ENCODE measurements around the gene SYNC. TPM values are rescaled to one million over a fixed set of nuclear protein-coding genes. Genes with fewer than 3 reads are reported as not detected.
"Not testable (repeated sequence)": the region's sequence is repeated elsewhere in the genome, so short reads cannot be mapped to it uniquely, and the experiment has no call there.

Gene SYNC
- total RNA-seq, 1 donor from 2014 or later = 24.7 TPM

- DNase-seq (ENCODE audit: missing footprints) (no peak), ATAC-seq (no peak)
- intact Hi-C loops (cut with DNase I) = no loop called here
These were observed 50.2 kb downstream of the SYNC start for GRCh38 chr1:32652244-32652962.

DNA sequence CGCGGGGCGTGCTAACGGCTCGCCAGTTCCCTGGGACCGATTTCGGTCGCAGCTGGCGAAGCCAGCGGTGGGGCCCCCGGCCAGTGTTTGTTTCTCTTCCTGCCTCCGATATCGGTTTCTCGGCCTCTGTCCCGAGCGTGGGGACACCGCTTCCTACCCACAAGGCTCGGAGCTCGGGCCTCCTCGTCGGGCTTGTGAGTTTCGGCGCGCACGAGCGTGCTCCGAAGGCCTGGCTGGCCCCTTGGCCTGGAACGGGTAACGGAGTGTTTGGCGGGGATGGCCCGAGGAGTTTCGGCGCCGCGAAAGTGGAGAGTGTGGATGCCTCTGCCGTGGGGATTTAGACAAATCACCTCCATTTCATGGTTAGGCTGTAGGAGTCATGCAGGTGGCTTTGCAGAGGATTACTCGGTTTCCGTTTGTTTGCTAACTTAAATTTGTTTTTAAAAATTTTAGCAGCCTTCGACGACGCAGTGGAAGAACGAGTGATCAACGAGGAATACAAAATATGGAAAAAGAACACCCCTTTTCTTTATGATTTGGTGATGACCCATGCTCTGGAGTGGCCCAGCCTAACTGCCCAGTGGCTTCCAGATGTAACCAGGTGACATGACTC, 51.0 kb downstream of the SYNC start:
- ATAC-seq = peak; percentile 5
- DNase-seq (ENCODE audit: missing footprints) = no peak
- intact Hi-C loops (cut with DNase I) = no loop called here

DNA sequence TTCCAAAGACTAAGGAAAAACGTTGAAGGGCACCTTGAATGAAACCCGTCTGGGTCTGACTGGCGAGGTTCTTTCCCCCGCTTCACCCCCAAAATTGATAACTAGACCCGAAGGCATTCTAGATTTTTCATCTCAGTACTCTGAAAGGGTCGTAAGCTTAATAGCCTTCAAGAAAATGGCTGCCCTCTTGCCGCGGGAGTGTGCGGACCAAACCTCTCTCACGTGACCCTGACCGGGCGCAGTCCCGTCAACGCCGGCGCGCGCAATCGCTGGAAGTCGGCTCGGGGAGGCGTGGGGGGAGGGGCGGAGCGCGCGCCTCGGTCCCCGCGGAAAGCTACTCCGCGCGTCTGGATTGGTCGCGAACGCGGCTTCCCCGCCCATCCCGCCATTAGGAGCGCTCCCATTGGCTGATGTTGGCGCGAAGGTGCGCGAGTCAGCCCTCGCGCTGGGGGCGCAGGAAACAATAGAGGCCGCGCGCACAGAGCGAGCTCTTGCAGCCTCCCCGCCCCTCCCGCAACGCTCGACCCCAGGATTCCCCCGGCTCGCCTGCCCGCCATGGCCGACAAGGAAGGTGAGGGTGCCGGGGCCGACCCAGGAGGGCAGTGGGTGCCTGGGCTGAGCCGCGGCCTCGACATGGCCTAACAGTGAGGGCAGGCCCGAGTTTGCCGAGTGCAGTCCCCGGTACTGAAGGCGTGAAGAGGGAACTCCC, 51.7 kb downstream of the SYNC start, which contains the start of gene RBBP4:
Gene RBBP4 (plus strand): TSS at position 457 of the 709 bp plus-strand sequence. CDS start 99 bp downstream, at position 556.
- intact Hi-C loops (cut with DNase I) = no loop called here
- DNase-seq (ENCODE audit: missing footprints) (peak; percentile 99), ATAC-seq (peak; percentile 97)

DNA sequence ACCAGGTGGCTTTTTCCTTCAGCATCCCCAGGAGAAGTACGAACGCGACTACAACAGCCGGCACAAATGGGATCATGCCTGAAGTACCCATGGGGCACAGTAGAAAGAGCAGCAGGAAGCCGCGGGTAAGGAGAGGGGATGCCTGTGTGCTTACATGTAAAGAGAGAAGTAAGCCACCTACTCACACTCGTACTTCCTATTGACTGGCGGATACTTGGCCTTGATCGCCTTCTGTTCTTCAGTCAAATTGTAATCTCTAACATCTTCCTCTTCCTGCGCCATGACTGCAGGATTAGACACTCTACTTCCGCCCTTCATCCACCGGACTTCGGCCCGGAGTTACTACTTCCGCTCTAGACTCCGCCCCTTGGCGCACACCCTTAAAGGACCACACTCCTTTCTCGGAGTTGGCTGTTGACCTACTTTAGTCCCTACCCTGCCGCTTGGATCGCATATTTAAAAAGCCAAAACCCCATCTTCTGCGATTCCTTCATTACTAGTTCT, 52.3 kb downstream of the SYNC start, which contains the start of gene ZBTB8OS:
Gene ZBTB8OS (minus strand): TSS at position 303 of the 504 bp plus-strand sequence. CDS start 21 bp downstream, at position 282.
- ATAC-seq = peak; percentile 92
- intact Hi-C loops (cut with DNase I) = no loop called here
- DNase-seq (ENCODE audit: missing footprints) = peak; percentile 91

DNA sequence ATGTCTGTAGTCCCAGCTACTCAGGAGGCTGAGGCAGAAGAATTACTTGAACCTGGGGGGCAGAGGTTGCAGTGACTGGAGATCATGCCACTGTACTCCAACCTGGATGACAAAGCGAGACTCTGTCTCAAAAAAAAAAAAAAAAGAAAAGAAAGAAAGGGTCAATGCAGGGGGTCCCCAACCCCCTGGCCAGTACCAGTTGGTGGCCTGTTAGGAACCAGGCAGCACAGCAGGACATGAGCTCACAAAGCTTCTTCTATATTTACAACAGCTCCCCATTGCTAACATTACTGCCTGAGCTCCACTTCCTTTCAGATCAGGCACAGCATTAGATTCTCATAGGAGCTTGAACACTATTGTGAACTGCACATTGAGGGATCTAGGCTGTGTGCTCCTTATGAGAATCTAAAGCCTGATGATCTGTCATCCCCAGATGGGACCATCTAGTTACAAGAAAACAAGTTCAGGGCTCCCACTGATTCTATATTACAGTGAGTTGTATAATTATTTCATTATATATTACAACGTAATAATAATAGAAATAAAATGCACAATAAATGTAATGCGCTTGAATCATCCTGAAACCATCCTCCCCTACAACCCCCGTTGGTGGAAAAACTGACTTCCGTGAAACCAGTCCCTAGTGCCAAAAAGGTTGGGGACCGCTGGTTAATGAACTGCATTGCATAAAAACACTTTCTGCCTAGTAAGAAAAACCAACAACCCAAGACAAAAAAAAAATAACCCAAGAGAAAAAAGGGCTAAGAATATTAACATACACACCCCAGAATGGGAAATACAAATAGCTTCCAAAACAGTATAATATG, 55.0 kb downstream of the SYNC start:
- ATAC-seq = no peak
- intact Hi-C loops (cut with DNase I) = no loop called here
- no peak for DNase-seq (ENCODE audit: missing footprints)

GRCh38 chr1:32644426-32644825, 58.1 kb downstream of the SYNC start:
- intact Hi-C loops (cut with DNase I) = no loop called here
- ATAC-seq (no peak), DNase-seq (ENCODE audit: missing footprints) (no peak)

- intact Hi-C loops (cut with DNase I); DNase-seq (ENCODE audit: missing footprints); ATAC-seq: not testable (repeated sequence)
These were observed 60.2 kb downstream of the SYNC start for GRCh38 chr1:32642292-32642827.

DNA sequence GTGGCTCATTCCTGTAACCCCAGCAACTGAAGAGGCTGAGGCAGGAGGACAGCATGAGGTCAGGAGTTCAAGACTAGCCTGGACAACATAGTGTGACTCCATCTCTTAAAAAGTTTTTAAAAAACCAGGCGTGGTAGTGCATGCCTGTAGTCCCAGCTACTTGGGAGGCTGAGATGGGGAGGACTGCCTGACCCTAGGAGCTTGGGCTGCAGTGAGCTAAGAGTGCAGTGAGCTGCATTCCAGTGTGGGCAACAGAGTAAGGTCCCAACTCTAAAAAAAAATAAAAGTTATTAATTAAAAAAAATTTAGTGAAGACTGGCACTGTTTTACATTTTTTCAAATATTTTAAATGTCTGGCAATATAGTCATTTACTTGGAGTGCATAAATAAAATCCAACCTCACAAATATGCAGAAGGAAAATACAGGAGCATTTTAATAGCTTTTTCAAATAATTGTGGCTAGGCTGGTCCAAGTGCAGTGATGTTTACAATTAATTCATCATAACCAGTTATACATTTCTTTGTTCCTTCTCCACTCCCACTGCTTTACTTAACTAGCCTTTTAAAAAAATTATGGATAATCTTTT, 63.0 kb downstream of the SYNC start:
- ATAC-seq = no peak
- no peak for DNase-seq (ENCODE audit: missing footprints)
- intact Hi-C loops (cut with DNase I) = no loop called here

GRCh38 chr1:32636914-32637645, 65.5 kb downstream of the SYNC start:
- ATAC-seq (no peak), DNase-seq (ENCODE audit: missing footprints) (no peak)
- intact Hi-C loops (cut with DNase I) = no loop called here

DNA sequence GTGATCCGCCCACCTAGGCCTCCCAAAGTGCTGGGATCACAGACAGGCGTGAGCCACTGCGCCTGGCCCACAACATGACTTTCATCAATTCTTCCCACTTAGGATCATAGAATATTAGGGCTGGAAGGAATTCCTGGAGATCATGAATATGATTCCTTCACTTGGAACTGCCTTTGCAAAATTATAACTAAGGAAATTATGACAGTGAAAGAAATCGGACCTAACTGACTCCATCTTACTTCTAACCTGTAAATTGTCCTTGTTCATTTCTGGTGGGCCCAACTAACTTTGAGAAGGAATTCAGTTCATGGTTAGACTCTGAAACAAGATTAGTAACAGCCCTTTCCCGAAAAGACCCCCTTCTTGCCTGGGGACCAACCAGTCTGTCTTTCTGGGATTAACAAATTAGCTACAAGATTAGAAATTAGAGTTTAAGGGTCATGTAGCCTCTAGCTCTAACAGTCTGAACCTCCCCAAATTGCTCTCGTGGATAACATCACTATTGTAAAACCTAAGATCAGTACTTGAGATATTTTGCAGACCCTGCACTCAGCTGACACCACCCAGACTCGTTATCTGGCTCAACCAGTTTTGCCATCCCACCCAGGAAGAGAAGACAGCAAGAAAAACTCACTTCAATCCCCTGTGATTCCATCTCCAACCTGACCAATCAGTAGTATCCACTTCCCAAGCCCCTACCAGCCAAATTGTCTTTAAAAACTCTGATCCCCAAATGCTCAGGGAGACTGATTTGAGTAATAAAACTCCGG, 66.9 kb downstream of the SYNC start:
- no peak for DNase-seq (ENCODE audit: missing footprints)
- intact Hi-C loops (cut with DNase I) = no loop called here
- ATAC-seq = no peak

- intact Hi-C loops (cut with DNase I) = no loop called here
- no peak for DNase-seq (ENCODE audit: missing footprints)
- no peak for ATAC-seq
These were observed 69.7 kb downstream of the SYNC start for GRCh38 chr1:32632829-32633228.

DNA sequence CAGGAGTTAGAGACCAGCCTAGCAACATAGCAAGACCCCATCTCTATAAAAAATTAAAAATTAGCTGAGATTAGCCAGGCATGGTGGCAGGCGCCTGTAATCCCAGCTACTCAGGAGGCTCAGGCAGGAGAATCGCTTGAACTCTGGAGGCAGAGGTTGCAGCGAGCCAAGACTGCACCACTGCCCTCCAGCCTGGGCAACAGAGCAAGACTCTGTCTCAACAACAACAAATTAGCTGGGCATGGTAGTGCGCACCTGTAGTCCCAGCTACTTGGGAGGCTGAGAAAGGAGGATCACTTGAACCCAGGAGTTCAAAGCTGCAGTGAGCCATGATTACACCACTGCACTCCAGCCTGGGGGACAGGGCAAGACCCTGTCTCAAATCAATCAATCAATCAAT, 72.4 kb downstream of the SYNC start:
- ATAC-seq; intact Hi-C loops (cut with DNase I); DNase-seq (ENCODE audit: missing footprints): not testable (repeated sequence)

Other genes starting within 250 kb of the SYNC start
- not detected for gene ZBTB8B, start 237.7 kb downstream of the SYNC start, total RNA-seq
- gene ZBTB8A, start 163.3 kb downstream of the SYNC start, total RNA-seq = 2.8 TPM
- 36.4 TPM for gene ZBTB8OS, start 52.2 kb downstream of the SYNC start, total RNA-seq
- 102 TPM for gene RBBP4, start 51.6 kb downstream of the SYNC start, total RNA-seq
- 29.8 TPM for gene YARS1, start 114.6 kb upstream of the SYNC start, total RNA-seq
- 11.7 TPM for gene S100PBP, start 114.9 kb upstream of the SYNC start, total RNA-seq
- 139 TPM for gene FNDC5, start 168.1 kb upstream of the SYNC start, total RNA-seq
- gene HPCA, start 183.7 kb upstream of the SYNC start, total RNA-seq = not detected
- gene TMEM54, start 198.6 kb upstream of the SYNC start, total RNA-seq = 10.9 TPM